ENCODE data around the gene PIAS1. TPM values are rescaled to one million over a fixed set of nuclear protein-coding genes. Genes with fewer than 3 reads are reported as not detected.
"Not testable (repeated sequence)": the region's sequence is repeated elsewhere in the genome, so short reads cannot be mapped to it uniquely, and the experiment has no call there.

PIAS1 gene
- total RNA-seq, 2 donors from 2014 or later, result 24.1 to 63.3 TPM

GRCh38 chr15:68057758-68058157, 3.6 kb downstream of the PIAS1 start:
- intact Hi-C loops (cut with DNase I), result loop anchor here (10.0 kb wide), 1 partner anchor 193 kb away; no protein-coding TSS in a partner anchor
- H3K36me3 ChIP-seq (replicated peaks in 1 of 2; ENCODE audit: insufficient read depth in 1 of 2, low read depth in 2 of 2), result no peaks in the 10 kb centered on the region
- DNase-seq (no peak), ATAC-seq (no peak)
- no peak overlapping the region for H3K27ac ChIP-seq
- 80 to 83% methylated on average over 6 of the region's 6 CpGs for WGBS, 2 donors
- TF ChIP-seq CTCF (IDR thresholded peaks at IDR 0.05) (no peak), POLR2A (IDR thresholded peaks at IDR 0.05) (no peak)
- peaks cover 62% of the 10 kb centered on the region for H3K4me1 ChIP-seq
- no peak overlapping the region for H3K4me3 ChIP-seq
- H3K9me3 ChIP-seq, result no peaks in the 10 kb centered on the region
- H3K27me3 ChIP-seq, result no peaks in the 10 kb centered on the region

GRCh38 chr15:68058970-68059369, 4.9 kb downstream of the PIAS1 start:
- H3K36me3 ChIP-seq (replicated peaks in 1 of 2; ENCODE audit: insufficient read depth in 1 of 2, low read depth in 2 of 2); DNase-seq; H3K27me3 ChIP-seq; H3K27ac ChIP-seq; H3K9me3 ChIP-seq; ATAC-seq; H3K4me3 ChIP-seq: not testable (repeated sequence)
- 95 to 97% methylated on average over 21 of the region's 21 CpGs for WGBS, 2 donors
- intact Hi-C loops (cut with DNase I), result loop anchor here (10.0 kb wide), 1 partner anchor 194 kb away; no protein-coding TSS in a partner anchor
- H3K4me1 ChIP-seq, result peaks cover 66% of the 10 kb centered on the region

DNA sequence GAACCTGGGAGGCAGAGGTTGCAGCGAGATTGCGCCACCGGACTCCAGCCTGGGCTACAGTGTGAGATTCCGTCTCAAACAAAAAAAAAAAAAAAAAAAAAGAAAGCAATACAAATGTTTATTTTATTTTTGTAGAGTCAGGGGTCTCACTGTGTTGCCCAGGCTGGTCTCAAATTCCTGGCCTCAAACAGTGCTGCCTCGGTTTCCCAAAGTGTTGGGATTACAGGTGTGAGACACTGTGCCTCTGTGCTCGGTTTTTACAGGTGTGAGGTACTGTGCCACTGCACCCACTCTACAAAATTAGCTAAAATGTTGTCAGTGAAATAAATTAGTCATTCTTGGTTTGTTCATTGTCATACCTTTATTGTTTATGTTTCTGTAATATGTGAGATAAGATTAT, 5.5 kb downstream of the PIAS1 start:
- TF ChIP-seq POLR2A (IDR thresholded peaks at IDR 0.05), result no peak
- TF ChIP-seq CTCF (IDR thresholded peaks at IDR 0.05), result no peak
- DNase-seq (no peak), ATAC-seq (no peak)
- no peak overlapping the region for H3K27ac ChIP-seq
- no peaks in the 10 kb centered on the region for H3K27me3 ChIP-seq
- no peaks in the 10 kb centered on the region for H3K36me3 ChIP-seq (replicated peaks in 1 of 2; ENCODE audit: insufficient read depth in 1 of 2, low read depth in 2 of 2)
- WGBS, 2 donors, result 89% methylated on average over 6 of the region's 6 CpGs
- no peak overlapping the region for H3K4me3 ChIP-seq
- intact Hi-C loops (cut with DNase I), result loop anchor here (10.0 kb wide), 1 partner anchor 195 kb away; no protein-coding TSS in a partner anchor
- no peaks in the 10 kb centered on the region for H3K9me3 ChIP-seq
- peaks cover 71% of the 10 kb centered on the region for H3K4me1 ChIP-seq

- WGBS, 2 donors, result 70 to 72% methylated on average over 2 of the region's 2 CpGs
- Histone ChIP-seq H3K4me3 (no peak overlapping the region), H3K4me1 (peaks cover 66% of the 10 kb centered on the region), H3K36me3 (replicated peaks in 1 of 2; ENCODE audit: insufficient read depth in 1 of 2, low read depth in 2 of 2) (no peaks in the 10 kb centered on the region), H3K27ac (no peak overlapping the region), H3K27me3 (no peaks in the 10 kb centered on the region), H3K9me3 (no peaks in the 10 kb centered on the region)
- intact Hi-C loops (cut with DNase I), result no loop called here
- ATAC-seq, result no peak
- no peak for DNase-seq
- no peak for TF ChIP-seq POLR2A (IDR thresholded peaks at IDR 0.05)
- TF ChIP-seq CTCF (IDR thresholded peaks at IDR 0.05), result no peak
Measured at GRCh38 chr15:68061171-68061570, 7.1 kb downstream of the PIAS1 start.

GRCh38 chr15:68061602-68062001, 7.5 kb downstream of the PIAS1 start:
- no peak for TF ChIP-seq CTCF (IDR thresholded peaks at IDR 0.05)
- TF ChIP-seq POLR2A (IDR thresholded peaks at IDR 0.05), result no peak
- peaks cover 63% of the 10 kb centered on the region for H3K4me1 ChIP-seq
- intact Hi-C loops (cut with DNase I), result no loop called here
- no peak for DNase-seq
- H3K36me3 ChIP-seq (replicated peaks in 1 of 2; ENCODE audit: insufficient read depth in 1 of 2, low read depth in 2 of 2), result no peaks in the 10 kb centered on the region
- no peak overlapping the region for H3K4me3 ChIP-seq
- H3K27me3 ChIP-seq, result no peaks in the 10 kb centered on the region
- 75 to 79% methylated on average over 5 of the region's 5 CpGs for WGBS, 2 donors
- H3K9me3 ChIP-seq, result no peaks in the 10 kb centered on the region
- ATAC-seq, result no peak
- no peak overlapping the region for H3K27ac ChIP-seq

Data from body of pancreas (tissue), 4 donors.